ENCODE measurements around the gene KRTAP19-8.

The KRTAP19-8 gene

GRCh38 chr21:31050577-31051157 lies 12.4 kb upstream of the KRTAP19-8 start:
- DNase-seq (ENCODE audit: insufficient read length, low spot score) (no peak), FAIRE-seq (no peak)
- TF ChIP-seq POLR2AphosphoS5 (IDR thresholded peaks at IDR 0.05; ENCODE audit: low read depth, low read length) (no peak), POU2F2 (IDR thresholded peaks at IDR 0.05; ENCODE audit: low read depth, low read length) (no peak), SPI1 (IDR thresholded peaks at IDR 0.05; ENCODE audit: low read depth, low read length) (no peak), TAF1 (IDR thresholded peaks at IDR 0.05; ENCODE audit: low read depth, low read length) (no peak), PAX5 (IDR thresholded peaks at IDR 0.05; ENCODE audit: insufficient read depth, low read length, severe bottlenecking) (no peak), POLR2A (IDR thresholded peaks at IDR 0.05; ENCODE audit: low read depth, low read length) (no peak)

GRCh38 chr21:31045841-31046240 lies 7.6 kb upstream of the KRTAP19-8 start:
- TF ChIP-seq PAX5 (IDR thresholded peaks at IDR 0.05; ENCODE audit: insufficient read depth, low read length, severe bottlenecking): no peak
- TF ChIP-seq POLR2A (IDR thresholded peaks at IDR 0.05; ENCODE audit: low read depth, low read length): no peak
- TF ChIP-seq SPI1 (IDR thresholded peaks at IDR 0.05; ENCODE audit: low read depth, low read length): no peak
- no peak for TF ChIP-seq POLR2AphosphoS5 (IDR thresholded peaks at IDR 0.05; ENCODE audit: low read depth, low read length)
- no peak for TF ChIP-seq TAF1 (IDR thresholded peaks at IDR 0.05; ENCODE audit: low read depth, low read length)
- TF ChIP-seq POU2F2 (IDR thresholded peaks at IDR 0.05; ENCODE audit: low read depth, low read length): no peak
- no peak for DNase-seq (ENCODE audit: insufficient read length, low spot score)
- FAIRE-seq: no peak

DNA sequence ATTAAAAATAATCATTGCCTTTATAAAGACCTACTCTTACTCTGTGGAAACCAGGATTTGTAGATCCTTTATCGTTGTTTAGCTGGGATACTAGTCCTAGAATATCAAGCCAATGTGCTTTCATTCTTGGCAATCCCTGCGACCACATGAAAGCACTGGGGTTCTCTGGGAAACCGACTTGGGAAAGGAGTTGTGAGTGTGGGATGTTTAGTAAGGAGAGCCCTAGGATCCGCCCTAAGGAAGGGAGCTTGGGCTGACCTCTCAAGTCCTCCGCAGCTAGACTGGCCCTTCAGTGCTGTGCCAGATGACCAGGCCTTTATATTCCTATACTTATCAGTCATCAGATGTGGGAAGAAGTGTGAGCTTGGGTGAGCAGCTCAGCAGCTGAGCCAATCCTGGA lies 5.2 kb upstream of the KRTAP19-8 start:
- FAIRE-seq (no peak), DNase-seq (ENCODE audit: insufficient read length, low spot score) (no peak)
- no peak for TF ChIP-seq PAX5 (IDR thresholded peaks at IDR 0.05; ENCODE audit: insufficient read depth, low read length, severe bottlenecking)
- no peak for TF ChIP-seq POLR2A (IDR thresholded peaks at IDR 0.05; ENCODE audit: low read depth, low read length)
- TF ChIP-seq POLR2AphosphoS5 (IDR thresholded peaks at IDR 0.05; ENCODE audit: low read depth, low read length): no peak
- no peak for TF ChIP-seq TAF1 (IDR thresholded peaks at IDR 0.05; ENCODE audit: low read depth, low read length)
- no peak for TF ChIP-seq POU2F2 (IDR thresholded peaks at IDR 0.05; ENCODE audit: low read depth, low read length)
- TF ChIP-seq SPI1 (IDR thresholded peaks at IDR 0.05; ENCODE audit: low read depth, low read length): no peak

DNA sequence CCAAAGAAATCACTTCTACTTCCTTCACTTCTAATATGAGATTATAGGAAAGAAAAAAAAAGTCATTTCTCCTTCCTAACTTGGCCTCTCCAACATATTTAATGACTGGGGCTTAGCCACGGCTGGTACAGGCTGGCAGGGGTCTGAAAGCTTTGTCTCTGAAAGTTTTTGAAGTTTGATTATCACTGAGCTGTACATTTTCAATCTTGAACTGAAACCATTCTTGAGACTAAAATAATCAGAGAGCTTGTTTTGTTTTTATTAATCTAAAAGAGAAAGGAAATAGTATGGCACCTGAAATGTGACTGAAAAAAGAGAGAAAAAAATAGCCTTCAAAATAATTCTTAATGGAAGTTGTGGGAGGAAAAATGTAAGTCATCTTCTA lies 3.8 kb upstream of the KRTAP19-8 start:
- DNase-seq (ENCODE audit: insufficient read length, low spot score): no peak
- TF ChIP-seq SPI1 (IDR thresholded peaks at IDR 0.05; ENCODE audit: low read depth, low read length) (no peak), POLR2A (IDR thresholded peaks at IDR 0.05; ENCODE audit: low read depth, low read length) (no peak), POLR2AphosphoS5 (IDR thresholded peaks at IDR 0.05; ENCODE audit: low read depth, low read length) (no peak), PAX5 (IDR thresholded peaks at IDR 0.05; ENCODE audit: insufficient read depth, low read length, severe bottlenecking) (no peak), POU2F2 (IDR thresholded peaks at IDR 0.05; ENCODE audit: low read depth, low read length) (no peak), TAF1 (IDR thresholded peaks at IDR 0.05; ENCODE audit: low read depth, low read length) (no peak)
- FAIRE-seq: no peak

DNA sequence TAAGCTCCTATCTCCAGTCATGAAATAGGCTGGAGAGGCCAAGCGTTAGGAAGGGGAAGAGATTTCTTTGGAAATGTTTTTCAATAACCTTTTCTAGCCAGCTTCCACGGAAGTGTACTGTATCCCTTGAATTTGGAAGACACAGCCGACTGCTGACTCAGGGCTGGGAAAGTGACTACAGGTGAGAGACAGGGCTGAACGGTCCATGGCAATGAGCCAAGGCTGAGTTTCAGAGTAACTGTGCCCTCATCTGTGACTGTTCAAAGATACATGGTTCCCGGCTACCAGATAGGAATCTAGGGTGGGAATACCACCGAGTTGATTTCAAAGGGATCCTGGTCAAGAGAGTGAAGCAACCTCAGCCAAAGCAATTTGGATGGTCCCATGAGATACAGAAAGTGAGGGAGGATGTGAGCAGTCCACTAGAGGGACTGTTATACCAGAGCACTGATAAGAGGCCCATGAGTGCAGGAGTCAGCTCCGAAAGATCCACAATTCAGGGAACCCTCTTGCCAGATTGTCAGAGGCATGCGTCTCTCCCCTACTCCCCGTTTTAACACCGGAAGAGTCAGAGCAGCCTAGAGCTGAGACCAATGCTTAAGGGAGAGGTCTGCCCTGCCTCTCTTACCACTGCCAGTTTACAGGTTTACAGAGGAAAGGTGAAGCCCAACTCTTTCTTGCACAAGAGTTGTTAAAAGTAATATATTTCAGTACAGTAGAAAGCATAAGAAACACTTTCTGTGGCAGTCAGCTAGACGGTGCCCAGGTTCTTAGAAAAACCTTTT lies 3.2 kb upstream of the KRTAP19-8 start:
- no peak for TF ChIP-seq SPI1 (IDR thresholded peaks at IDR 0.05; ENCODE audit: low read depth, low read length)
- no peak for TF ChIP-seq POU2F2 (IDR thresholded peaks at IDR 0.05; ENCODE audit: low read depth, low read length)
- no peak for TF ChIP-seq POLR2AphosphoS5 (IDR thresholded peaks at IDR 0.05; ENCODE audit: low read depth, low read length)
- TF ChIP-seq TAF1 (IDR thresholded peaks at IDR 0.05; ENCODE audit: low read depth, low read length): no peak
- TF ChIP-seq POLR2A (IDR thresholded peaks at IDR 0.05; ENCODE audit: low read depth, low read length): no peak
- no peak for TF ChIP-seq PAX5 (IDR thresholded peaks at IDR 0.05; ENCODE audit: insufficient read depth, low read length, severe bottlenecking)
- FAIRE-seq (peak; percentile 84), DNase-seq (ENCODE audit: insufficient read length, low spot score) (no peak)

DNA sequence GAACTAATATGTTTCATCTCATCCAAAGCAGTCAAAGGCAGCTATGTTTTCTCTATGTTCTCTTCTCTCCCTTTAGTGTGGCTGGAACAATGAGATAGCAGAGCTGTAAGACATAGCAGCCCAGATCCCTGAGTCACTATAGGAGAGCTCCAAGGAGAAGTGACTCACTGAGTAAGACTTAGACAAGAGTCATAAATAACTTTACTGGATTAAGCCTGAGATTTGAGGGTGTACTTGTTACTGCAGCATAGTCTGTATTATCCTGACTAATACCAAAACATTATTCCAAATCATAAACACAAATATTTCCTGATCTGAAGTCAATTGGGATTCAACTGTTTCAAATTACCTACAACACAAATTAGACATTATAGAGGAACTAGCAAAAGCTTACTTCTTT lies 3.9 kb downstream of the KRTAP19-8 start:
- TF ChIP-seq POU2F2 (IDR thresholded peaks at IDR 0.05; ENCODE audit: low read depth, low read length) (no peak), POLR2A (IDR thresholded peaks at IDR 0.05; ENCODE audit: low read depth, low read length) (no peak), PAX5 (IDR thresholded peaks at IDR 0.05; ENCODE audit: insufficient read depth, low read length, severe bottlenecking) (no peak), SPI1 (IDR thresholded peaks at IDR 0.05; ENCODE audit: low read depth, low read length) (no peak), POLR2AphosphoS5 (IDR thresholded peaks at IDR 0.05; ENCODE audit: low read depth, low read length) (no peak), TAF1 (IDR thresholded peaks at IDR 0.05; ENCODE audit: low read depth, low read length) (no peak)
- FAIRE-seq (no peak), DNase-seq (ENCODE audit: insufficient read length, low spot score) (no peak)

DNA sequence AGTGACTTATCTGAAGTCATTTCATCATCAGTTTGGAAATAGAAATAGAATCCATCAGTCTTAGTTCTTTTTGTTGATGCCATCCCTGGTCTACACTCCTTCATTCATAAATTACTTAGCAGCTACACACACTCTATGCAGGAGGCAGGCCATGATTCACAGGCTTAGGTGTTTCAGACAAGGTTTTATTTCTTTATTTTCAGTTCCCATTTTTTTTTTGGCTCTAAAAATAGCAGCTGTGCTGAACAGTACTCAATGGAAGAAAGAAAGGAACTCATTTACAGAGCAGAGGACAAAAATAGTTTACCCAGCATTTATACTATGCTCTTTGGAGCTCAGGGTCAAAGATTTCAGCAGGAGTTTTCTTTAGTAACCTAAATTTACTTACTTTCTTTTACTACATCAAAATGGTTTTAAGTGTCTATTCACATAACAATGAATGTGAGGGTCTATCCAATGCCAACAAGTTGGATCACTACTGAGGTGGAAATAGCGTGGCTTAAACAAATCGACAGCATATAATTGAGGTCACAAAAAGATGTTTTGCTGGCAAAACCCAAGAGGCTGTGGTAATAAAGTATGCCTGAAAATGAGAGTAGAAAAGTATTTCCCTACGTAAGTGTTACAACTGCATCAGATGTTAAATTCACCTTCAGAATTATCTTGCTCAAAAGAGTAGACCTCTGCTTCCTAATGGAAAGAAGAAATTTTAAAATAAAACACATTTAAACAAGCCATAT lies 7.7 kb downstream of the KRTAP19-8 start:
- FAIRE-seq: peak; percentile 57

DNA sequence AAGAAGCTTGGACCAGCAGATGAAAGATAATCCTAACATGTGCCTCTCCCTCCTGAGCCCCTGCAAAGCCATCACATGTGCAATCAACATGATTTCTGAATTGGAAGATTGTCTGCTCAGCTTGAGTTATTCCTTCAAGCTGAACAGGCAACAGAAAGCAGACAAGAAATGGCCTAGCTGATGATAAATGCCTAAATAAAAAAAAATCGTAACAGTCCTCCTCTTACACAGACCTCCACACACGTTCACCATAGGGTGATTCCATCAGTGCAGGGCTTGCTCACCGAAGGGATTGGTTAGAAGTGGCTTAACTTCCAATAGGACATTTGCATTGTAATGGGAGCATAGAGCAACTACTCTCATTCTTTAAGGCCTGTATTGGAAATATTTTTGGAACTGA lies 14.6 kb downstream of the KRTAP19-8 start:
- TF ChIP-seq POLR2AphosphoS5 (IDR thresholded peaks at IDR 0.05; ENCODE audit: low read depth, low read length) (no peak), POLR2A (IDR thresholded peaks at IDR 0.05; ENCODE audit: low read depth, low read length) (no peak), PAX5 (IDR thresholded peaks at IDR 0.05; ENCODE audit: insufficient read depth, low read length, severe bottlenecking) (no peak), SPI1 (IDR thresholded peaks at IDR 0.05; ENCODE audit: low read depth, low read length) (no peak), TAF1 (IDR thresholded peaks at IDR 0.05; ENCODE audit: low read depth, low read length) (no peak), POU2F2 (IDR thresholded peaks at IDR 0.05; ENCODE audit: low read depth, low read length) (no peak)
- DNase-seq (ENCODE audit: insufficient read length, low spot score) (no peak), FAIRE-seq (no peak)

More for the DNA sequence above, 7.7 kb downstream of the KRTAP19-8 start:
- TF ChIP-seq TAF1 (IDR thresholded peaks at IDR 0.05; ENCODE audit: low read depth, low read length) (no peak), SPI1 (IDR thresholded peaks at IDR 0.05; ENCODE audit: low read depth, low read length) (peak; percentile 91), POU2F2 (IDR thresholded peaks at IDR 0.05; ENCODE audit: low read depth, low read length) (no peak), PAX5 (IDR thresholded peaks at IDR 0.05; ENCODE audit: insufficient read depth, low read length, severe bottlenecking) (no peak), POLR2AphosphoS5 (IDR thresholded peaks at IDR 0.05; ENCODE audit: low read depth, low read length) (no peak)
- DNase-seq (ENCODE audit: insufficient read length, low spot score): no peak

- TF ChIP-seq POLR2A (IDR thresholded peaks at IDR 0.05; ENCODE audit: low read depth, low read length) (no peak), SPI1 (IDR thresholded peaks at IDR 0.05; ENCODE audit: low read depth, low read length) (no peak), POU2F2 (IDR thresholded peaks at IDR 0.05; ENCODE audit: low read depth, low read length) (no peak), PAX5 (IDR thresholded peaks at IDR 0.05; ENCODE audit: insufficient read depth, low read length, severe bottlenecking) (no peak)
- FAIRE-seq: no peak
- no peak for DNase-seq (ENCODE audit: insufficient read length, low spot score)
These were observed 16.0 kb downstream of the KRTAP19-8 start for GRCh38 chr21:31022306-31022705.
